Measurements from ENCODE around the gene AGO3.

AGO3 gene

DNA sequence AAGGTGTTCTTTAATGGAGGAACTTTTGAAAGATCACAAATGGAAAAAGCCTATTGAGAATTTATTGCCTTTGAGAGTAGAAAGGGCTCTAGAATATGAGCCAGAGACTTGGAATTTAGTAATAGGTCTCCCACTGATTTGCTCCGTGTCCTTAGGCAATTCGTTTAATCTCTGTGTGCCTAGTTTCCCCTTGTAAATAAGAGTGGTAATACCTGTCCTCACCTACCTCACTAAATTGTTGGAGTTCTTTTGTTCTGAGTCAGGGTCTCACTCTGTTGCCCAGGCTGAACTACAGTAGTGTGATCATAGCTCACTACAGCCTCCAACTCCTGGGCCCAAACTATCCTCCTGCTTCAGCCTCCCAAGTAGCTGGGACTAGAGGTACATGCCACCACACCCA is 138.0 kb downstream of the AGO3 start:
- H3K4me3 ChIP-seq (ENCODE audit: low read depth, low read length): no peak overlapping the region
- TF ChIP-seq, protein P1, sequence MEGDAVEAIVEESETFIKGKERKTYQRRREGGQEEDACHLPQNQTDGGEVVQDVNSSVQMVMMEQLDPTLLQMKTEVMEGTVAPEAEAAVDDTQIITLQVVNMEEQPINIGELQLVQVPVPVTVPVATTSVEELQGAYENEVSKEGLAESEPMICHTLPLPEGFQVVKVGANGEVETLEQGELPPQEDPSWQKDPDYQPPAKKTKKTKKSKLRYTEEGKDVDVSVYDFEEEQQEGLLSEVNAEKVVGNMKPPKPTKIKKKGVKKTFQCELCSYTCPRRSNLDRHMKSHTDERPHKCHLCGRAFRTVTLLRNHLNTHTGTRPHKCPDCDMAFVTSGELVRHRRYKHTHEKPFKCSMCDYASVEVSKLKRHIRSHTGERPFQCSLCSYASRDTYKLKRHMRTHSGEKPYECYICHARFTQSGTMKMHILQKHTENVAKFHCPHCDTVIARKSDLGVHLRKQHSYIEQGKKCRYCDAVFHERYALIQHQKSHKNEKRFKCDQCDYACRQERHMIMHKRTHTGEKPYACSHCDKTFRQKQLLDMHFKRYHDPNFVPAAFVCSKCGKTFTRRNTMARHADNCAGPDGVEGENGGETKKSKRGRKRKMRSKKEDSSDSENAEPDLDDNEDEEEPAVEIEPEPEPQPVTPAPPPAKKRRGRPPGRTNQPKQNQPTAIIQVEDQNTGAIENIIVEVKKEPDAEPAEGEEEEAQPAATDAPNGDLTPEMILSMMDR (IDR thresholded peaks at IDR 0.05; ENCODE audit: low read depth, low read length): no peak
- TF ChIP-seq MYC (IDR thresholded peaks at IDR 0.05; ENCODE audit: low read depth, low read length): no peak
- no peak for TF ChIP-seq MAX (IDR thresholded peaks at IDR 0.05; ENCODE audit: low read depth, low read length)
- no peak for TF ChIP-seq POLR2A (IDR thresholded peaks at IDR 0.05; ENCODE audit: extremely low read depth, insufficient read length)
- DNase-seq (ENCODE audit: low read depth): no peak

DNA sequence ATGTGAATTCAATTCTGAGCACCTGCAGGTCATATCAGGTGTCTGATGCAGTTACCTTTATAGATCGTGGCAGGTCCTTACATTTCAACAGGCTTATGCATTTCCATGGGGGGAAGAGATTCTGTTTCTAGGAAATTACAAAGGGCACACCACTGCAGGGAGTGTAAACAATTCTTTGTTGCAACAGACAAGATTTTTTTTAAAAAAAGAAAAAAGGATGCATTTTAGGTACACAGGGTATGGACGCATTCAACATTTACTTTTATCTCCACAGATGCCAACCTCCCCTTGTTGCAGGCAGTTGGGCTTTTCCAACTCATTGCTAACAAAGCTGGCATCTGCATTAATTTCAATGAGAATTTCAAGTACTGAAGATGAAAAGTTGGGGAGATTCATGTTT is 139.4 kb downstream of the AGO3 start:
- no peak for DNase-seq (ENCODE audit: low read depth)
- TF ChIP-seq POLR2A (IDR thresholded peaks at IDR 0.05; ENCODE audit: extremely low read depth, insufficient read length) (no peak), MYC (IDR thresholded peaks at IDR 0.05; ENCODE audit: low read depth, low read length) (no peak), MAX (IDR thresholded peaks at IDR 0.05; ENCODE audit: low read depth, low read length) (no peak)
- TF ChIP-seq, protein P1 (IDR thresholded peaks at IDR 0.05; ENCODE audit: low read depth, low read length): no peak
- H3K4me3 ChIP-seq (ENCODE audit: low read depth, low read length): no peak overlapping the region

- no peak for DNase-seq (ENCODE audit: low read depth)
- TF ChIP-seq, protein P1 (IDR thresholded peaks at IDR 0.05; ENCODE audit: low read depth, low read length): no peak
- TF ChIP-seq POLR2A (IDR thresholded peaks at IDR 0.05; ENCODE audit: extremely low read depth, insufficient read length) (no peak), MYC (IDR thresholded peaks at IDR 0.05; ENCODE audit: low read depth, low read length) (no peak), MAX (IDR thresholded peaks at IDR 0.05; ENCODE audit: low read depth, low read length) (no peak)
- H3K4me3 ChIP-seq (ENCODE audit: low read depth, low read length): no peak overlapping the region
These were observed 146.2 kb downstream of the AGO3 start for GRCh38 chr1:36076979-36077573.

DNA sequence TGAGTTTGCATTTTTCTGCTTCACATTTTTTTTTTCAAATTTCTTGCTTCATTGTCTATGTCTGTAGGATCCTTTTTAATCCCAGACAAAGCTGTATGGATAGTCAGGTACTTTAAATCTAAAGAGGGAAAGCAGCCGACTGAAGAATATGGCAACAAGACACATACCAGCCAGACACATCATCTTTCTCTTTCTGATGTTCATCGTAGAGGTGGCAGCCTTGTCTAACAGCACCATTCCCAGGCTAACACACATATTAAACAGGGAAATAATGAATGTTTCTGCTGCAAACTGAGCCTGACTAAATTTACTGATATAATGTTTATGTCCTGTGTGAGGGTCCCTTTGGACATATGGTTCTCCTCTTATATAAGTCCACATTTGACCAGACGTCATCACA is 149.3 kb downstream of the AGO3 start:
- TF ChIP-seq, protein P1 (IDR thresholded peaks at IDR 0.05; ENCODE audit: low read depth, low read length): no peak
- TF ChIP-seq POLR2A (IDR thresholded peaks at IDR 0.05; ENCODE audit: extremely low read depth, insufficient read length) (no peak), MAX (IDR thresholded peaks at IDR 0.05; ENCODE audit: low read depth, low read length) (no peak), MYC (IDR thresholded peaks at IDR 0.05; ENCODE audit: low read depth, low read length) (no peak)
- DNase-seq (ENCODE audit: low read depth): no peak
- no peak overlapping the region for H3K4me3 ChIP-seq (ENCODE audit: low read depth, low read length)

GRCh38 chr1:36080801-36081200 is 149.9 kb downstream of the AGO3 start:
- no peak for DNase-seq (ENCODE audit: low read depth)
- TF ChIP-seq, protein P1 (IDR thresholded peaks at IDR 0.05; ENCODE audit: low read depth, low read length): no peak
- no peak for TF ChIP-seq MAX (IDR thresholded peaks at IDR 0.05; ENCODE audit: low read depth, low read length)
- TF ChIP-seq MYC (IDR thresholded peaks at IDR 0.05; ENCODE audit: low read depth, low read length): no peak
- TF ChIP-seq POLR2A (IDR thresholded peaks at IDR 0.05; ENCODE audit: extremely low read depth, insufficient read length): no peak
- H3K4me3 ChIP-seq (ENCODE audit: low read depth, low read length): no peak overlapping the region
